Natural killer cell treated with Interleukin-12 subunit alpha and Interleukin-12 subunit beta and Interleukin-15 and Interleukin-18, amount 100 ng/mL, for 72 hours (primary cell): Measurements from ENCODE around the gene IRF9. TPM values are rescaled to one million over a fixed set of nuclear protein-coding genes. Genes with fewer than 3 reads are reported as not detected.

Experiments
- ATAC-seq, 2 donors: fragments of 150-1000 bp; cut with Tn5 transposase in 1 of 2; sonication (Bioruptor Pico), chemical (Tn5 transposase) in 1 of 2; 2 replicates each; pipeline ENCODE4 v1.10.0; 2021
- DNase-seq: peaks from one replicate; pipeline ENCODE4 v3.0.0; 2022; ENCODE audit warnings: low spot score
- H3K27ac Mint-ChIP-seq, 2 donors: 1 replicate in 1 of 2; 2 replicates in 1 of 2; pipeline ENCODE4 v1.8.0; 2022; ENCODE audit warnings: mixed read lengths in 2 of 2, mild to moderate bottlenecking in 1 of 2, moderate library complexity in 1 of 2
- H3K27me3 Mint-ChIP-seq, 2 donors: 1 replicate in 1 of 2; 2 replicates in 1 of 2; pipeline ENCODE4 v1.8.0; 2022; ENCODE audit warnings: mixed read lengths in 2 of 2
- H3K36me3 Mint-ChIP-seq: one replicate; pipeline ENCODE4 v1.8.0; 2022; ENCODE audit warnings: mixed read lengths
- H3K4me1 Mint-ChIP-seq, 2 donors: 1 replicate in 1 of 2; 2 replicates in 1 of 2; pipeline ENCODE4 v1.8.0; 2022; ENCODE audit warnings: low read depth in 2 of 2, mixed read lengths in 2 of 2, mild to moderate bottlenecking in 1 of 2
- H3K4me3 Mint-ChIP-seq: one replicate; pipeline ENCODE4 v1.8.0; 2022; ENCODE audit warnings: mixed read lengths
- H3K9me3 Mint-ChIP-seq: 2 replicates; pipeline ENCODE4 v1.8.0; 2022; ENCODE audit warnings: mixed read lengths
- total RNA-seq, 2 donors: library from RNA; stranded (reverse); gene quantifications; one replicate each; pipeline ENCODE4 v1.2.3, GENCODE V29; 2022

The IRF9 gene
- total RNA-seq, 2 donors from 2014 or later, result 135 to 227 TPM

- DNase-seq, result no peak
- H3K4me3 Mint-ChIP-seq, result no peak overlapping the region
- H3K36me3 Mint-ChIP-seq, result peaks cover 24% of the 10 kb centered on the region
These were observed 4.7 kb downstream of the IRF9 start for GRCh38 chr14:24165785-24166184.

GRCh38 chr14:24167469-24168114 lies 6.5 kb downstream of the IRF9 start:
- no peaks in the 10 kb centered on the region for H3K9me3 Mint-ChIP-seq
- no peak overlapping the region for H3K4me3 Mint-ChIP-seq
- no peaks in the 10 kb centered on the region for H3K27me3 Mint-ChIP-seq
- peaks cover 27 to 44% of the 10 kb centered on the region in 2 donors for H3K4me1 Mint-ChIP-seq
- peaks cover 24% of the 10 kb centered on the region for H3K36me3 Mint-ChIP-seq
- no peak for DNase-seq
- H3K27ac Mint-ChIP-seq, result peak overlapping the region; percentile 52 to 71
- no peak for ATAC-seq

More at GRCh38 chr14:24165785-24166184, 4.7 kb downstream of the IRF9 start:
- Mint-ChIP-seq H3K27ac (peak overlapping the region in 1 of 2 donors; percentile 71), H3K9me3 (no peaks in the 10 kb centered on the region), H3K4me1 (peaks cover 33 to 51% of the 10 kb centered on the region in 2 donors), H3K27me3 (no peaks in the 10 kb centered on the region)
- no peak for ATAC-seq

DNA sequence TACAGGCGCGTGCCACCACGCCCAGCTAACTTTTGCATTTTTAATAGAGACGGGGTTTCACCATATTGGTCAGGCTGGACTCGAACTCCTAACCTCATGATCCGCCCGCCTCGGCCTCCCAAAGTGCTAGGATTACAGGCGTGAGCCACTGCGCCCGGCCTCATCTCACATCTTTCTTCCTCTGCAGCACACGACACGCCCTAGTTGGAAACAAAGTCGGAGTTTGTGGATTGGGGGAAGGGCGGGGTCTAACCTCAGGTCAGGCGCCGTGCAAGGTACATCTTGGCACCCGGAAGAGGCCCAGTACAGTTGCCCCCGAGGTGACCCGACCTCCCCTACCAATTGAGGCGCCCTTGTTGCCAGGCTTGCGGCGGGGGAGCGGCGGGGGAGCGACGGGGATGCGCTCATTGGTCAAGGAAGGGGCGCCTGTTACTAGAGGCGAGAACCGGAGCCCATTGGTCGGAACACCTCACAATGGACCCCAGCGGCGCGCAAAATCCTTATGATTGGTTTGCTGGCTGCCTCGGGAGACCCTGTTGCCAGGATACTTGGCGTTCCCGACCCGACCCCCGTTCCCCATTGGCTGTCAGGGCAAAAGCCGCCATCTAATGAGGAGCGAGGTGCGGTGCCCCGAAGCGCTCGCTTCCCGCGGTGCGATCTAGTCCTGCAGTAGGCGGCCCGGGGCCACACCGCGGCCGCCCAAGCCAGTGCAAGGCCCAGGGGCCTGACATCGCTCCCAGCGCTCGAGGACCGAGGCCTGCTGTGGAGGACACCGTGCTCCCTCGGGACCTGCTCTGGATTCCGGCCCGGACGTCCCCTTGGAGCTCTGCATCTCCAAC lies 10.6 kb downstream of the IRF9 start, which contains the start of gene REC8:
Gene REC8 (plus strand): TSS at position 659 of the 839 bp plus-strand sequence. CDS start 473 bp downstream, outside the sequence.
- no peaks in the 10 kb centered on the region for H3K9me3 Mint-ChIP-seq
- H3K4me3 Mint-ChIP-seq, result peak within 1 kb of the TSS; percentile 81
- peak within 1 kb of the TSS; percentile 56 to 74 for H3K27ac Mint-ChIP-seq
- no peaks in the 10 kb centered on the region for H3K27me3 Mint-ChIP-seq
- peaks cover 19 to 21% of the 10 kb centered on the region in 2 donors for H3K4me1 Mint-ChIP-seq
- H3K36me3 Mint-ChIP-seq, result peaks cover 15% of the 10 kb centered on the region
- ATAC-seq (peak; percentile 83 to 86), DNase-seq (peak; percentile 76)

DNA sequence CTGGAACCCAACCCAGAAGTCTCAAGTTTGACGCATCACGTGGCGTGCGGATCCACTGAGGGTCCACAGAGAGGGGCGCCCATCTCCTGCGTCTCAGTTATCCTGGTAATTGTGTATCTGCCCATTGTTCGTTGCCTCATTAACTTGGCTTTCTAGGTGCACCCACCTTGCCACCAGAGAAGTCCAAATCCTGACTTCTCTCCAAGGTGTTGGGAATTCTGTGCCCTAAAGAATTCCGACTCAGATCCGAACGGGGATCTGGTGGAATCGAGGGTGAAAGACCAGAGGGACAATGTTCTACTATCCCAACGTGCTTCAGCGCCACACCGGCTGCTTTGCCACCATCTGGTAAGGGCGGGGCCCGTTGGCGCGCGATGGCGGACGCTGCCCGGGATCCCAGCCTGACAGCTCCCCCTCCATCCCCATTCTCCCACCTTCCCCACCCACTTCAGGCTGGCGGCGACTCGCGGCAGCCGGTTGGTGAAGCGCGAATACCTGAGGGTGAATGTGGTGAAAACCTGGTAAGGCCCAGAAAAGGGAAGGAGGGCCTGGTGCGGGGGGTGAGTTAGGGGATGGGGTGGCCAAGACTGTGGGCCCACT lies 11.3 kb downstream of the IRF9 start:
- Mint-ChIP-seq H3K9me3 (no peaks in the 10 kb centered on the region), H3K4me1 (peaks cover 18 to 20% of the 10 kb centered on the region in 2 donors), H3K4me3 (peak overlapping the region; percentile 81), H3K36me3 (peaks cover 13% of the 10 kb centered on the region), H3K27ac (peak overlapping the region in 1 of 2 donors; percentile 56), H3K27me3 (no peaks in the 10 kb centered on the region)
- no peak for DNase-seq
- no peak for ATAC-seq

DNA sequence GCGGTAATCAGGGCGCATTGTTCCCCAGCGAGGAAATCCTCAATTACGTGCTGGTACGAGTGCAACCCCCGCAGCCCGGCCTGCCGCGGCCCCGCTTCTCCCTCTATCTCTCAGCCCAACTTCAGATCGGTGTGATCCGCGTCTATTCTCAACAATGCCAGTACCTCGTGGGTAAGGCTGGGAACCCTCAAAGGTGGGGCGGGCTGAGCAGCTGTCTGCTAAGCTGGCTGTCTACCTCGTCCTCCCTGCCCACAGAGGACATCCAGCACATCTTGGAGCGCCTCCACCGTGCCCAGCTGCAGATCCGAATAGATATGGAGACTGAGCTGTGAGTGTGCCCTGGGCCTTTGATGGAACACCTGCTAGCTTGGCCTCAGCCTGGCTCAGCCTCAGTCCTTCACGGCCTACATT lies 11.8 kb downstream of the IRF9 start:
- peaks cover 13 to 16% of the 10 kb centered on the region in 2 donors for H3K4me1 Mint-ChIP-seq
- no peaks in the 10 kb centered on the region for H3K27me3 Mint-ChIP-seq
- peaks cover 8% of the 10 kb centered on the region for H3K36me3 Mint-ChIP-seq
- DNase-seq (no peak), ATAC-seq (no peak)
- no peaks in the 10 kb centered on the region for H3K9me3 Mint-ChIP-seq
- H3K4me3 Mint-ChIP-seq, result peak overlapping the region; percentile 44
- peak overlapping the region in 1 of 2 donors; percentile 56 for H3K27ac Mint-ChIP-seq

DNA sequence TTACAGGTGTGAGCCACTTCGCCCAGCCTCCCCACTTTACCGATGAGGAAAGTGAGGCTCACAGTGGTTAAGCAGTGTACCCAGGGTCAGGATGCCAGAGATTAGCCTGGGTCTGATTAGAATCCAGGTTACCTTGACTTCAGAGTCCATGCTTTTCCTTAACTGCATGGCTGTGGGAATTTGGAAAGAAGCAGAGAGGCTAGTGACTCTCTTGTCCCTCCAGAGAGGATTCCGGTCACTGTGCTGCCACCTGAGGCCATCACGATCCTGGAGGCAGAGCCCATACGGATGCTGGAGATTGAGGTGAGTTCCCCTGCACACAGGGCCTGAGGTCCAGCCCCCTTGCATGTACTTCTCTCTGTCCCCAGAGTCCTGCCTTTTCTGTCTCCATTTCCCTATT lies 15.5 kb downstream of the IRF9 start:
- Mint-ChIP-seq H3K4me1 (peaks cover 1 to 15% of the 10 kb centered on the region in 2 donors), H3K27me3 (no peaks in the 10 kb centered on the region), H3K27ac (no peak overlapping the region), H3K9me3 (no peaks in the 10 kb centered on the region), H3K4me3 (no peak overlapping the region), H3K36me3 (peaks cover 6% of the 10 kb centered on the region)
- DNase-seq, result no peak
- no peak for ATAC-seq

DNA sequence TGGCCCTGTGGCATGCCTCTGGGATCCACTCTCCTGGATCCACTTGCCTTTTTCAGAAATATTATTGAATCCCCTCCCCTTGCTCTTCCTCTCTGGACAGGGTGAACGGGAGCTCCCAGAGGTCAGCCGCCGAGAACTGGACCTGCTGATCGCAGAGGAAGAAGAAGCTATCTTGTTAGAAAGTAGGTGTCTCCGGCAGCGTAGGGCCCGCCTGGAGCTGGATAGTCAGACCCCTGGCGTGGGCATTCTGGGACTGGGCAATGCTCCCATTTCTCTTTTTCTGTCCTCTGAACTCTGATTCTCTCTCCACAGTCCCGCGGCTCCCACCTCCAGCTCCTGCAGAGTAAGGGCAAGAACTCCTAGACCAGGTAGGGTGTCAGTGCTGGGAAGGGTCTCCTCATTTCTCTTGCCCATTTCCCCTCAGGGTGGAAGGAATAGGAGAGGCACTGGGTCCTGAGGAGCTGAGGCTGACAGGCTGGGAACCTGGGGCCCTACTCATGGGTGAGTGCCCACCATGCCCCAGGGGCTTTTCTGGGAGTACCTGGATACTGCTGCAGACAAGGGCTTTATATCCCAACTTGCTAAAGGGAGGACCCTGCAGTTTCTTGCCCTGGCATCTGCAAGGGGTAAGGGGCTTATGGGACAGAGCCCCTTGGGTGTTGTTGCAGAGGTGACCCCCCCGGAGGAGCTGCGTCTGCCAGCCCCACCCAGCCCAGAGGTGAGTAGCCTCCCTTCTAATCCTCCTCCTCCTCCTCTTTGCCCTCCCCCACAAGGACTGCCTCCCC lies 16.2 kb downstream of the IRF9 start:
- no peak for ATAC-seq
- Mint-ChIP-seq H3K27ac (no peak overlapping the region), H3K4me1 (peaks cover 0 to 11% of the 10 kb centered on the region in 2 donors), H3K4me3 (no peak overlapping the region), H3K9me3 (no peaks in the 10 kb centered on the region), H3K27me3 (no peaks in the 10 kb centered on the region), H3K36me3 (peaks cover 6% of the 10 kb centered on the region)
- no peak for DNase-seq

GRCh38 chr14:24177891-24178290 lies 16.8 kb downstream of the IRF9 start:
- ATAC-seq (no peak), DNase-seq (no peak)
- no peak overlapping the region for H3K27ac Mint-ChIP-seq
- H3K27me3 Mint-ChIP-seq, result no peaks in the 10 kb centered on the region
- H3K4me1 Mint-ChIP-seq, result peaks cover 0 to 16% of the 10 kb centered on the region in 2 donors
- H3K9me3 Mint-ChIP-seq, result no peaks in the 10 kb centered on the region
- H3K36me3 Mint-ChIP-seq, result peaks cover 6% of the 10 kb centered on the region
- no peak overlapping the region for H3K4me3 Mint-ChIP-seq

DNA sequence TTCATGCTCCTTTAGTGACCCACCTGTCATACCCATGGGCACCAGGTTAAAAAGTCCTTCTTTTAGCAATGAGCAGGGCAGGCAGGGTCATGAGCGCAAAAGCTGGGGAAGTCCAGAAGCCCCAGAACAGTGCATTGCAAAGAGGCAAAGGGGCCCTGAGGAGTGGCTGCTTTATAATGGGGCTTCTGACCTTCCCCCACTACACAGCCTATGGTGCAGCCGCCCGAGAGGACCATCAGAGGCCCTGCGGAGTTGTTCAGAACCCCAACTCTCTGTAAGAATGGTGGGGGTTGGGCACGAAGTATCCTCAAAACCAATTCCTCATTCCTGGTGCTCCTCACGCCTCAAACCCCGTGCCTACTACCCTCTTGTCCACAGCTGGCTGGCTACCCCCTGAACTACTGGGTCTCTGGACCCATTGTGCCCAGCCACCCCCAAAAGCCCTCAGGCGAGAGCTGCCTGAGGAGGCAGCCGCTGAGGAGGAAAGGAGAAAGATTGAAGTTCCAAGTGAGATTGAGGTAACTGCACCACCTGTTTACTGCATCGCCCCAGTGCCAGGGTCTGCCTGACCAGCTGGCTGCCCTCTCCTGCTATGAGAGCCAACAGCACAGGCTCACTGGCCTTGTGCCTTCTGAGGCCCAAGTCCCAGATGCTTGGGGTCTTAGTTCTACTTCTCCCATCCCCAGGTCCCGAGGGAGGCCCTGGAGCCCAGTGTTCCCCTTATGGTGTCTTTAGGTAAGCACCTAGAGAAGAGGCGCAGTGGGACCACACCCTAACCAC lies 17.5 kb downstream of the IRF9 start:
- ATAC-seq (no peak), DNase-seq (no peak)
- H3K9me3 Mint-ChIP-seq, result no peaks in the 10 kb centered on the region
- H3K4me3 Mint-ChIP-seq, result no peak overlapping the region
- H3K27me3 Mint-ChIP-seq, result no peaks in the 10 kb centered on the region
- no peak overlapping the region for H3K27ac Mint-ChIP-seq
- peaks cover 0 to 16% of the 10 kb centered on the region in 2 donors for H3K4me1 Mint-ChIP-seq
- peaks cover 6% of the 10 kb centered on the region for H3K36me3 Mint-ChIP-seq

- Mint-ChIP-seq H3K4me1 (peaks cover 0 to 16% of the 10 kb centered on the region in 2 donors), H3K36me3 (peaks cover 6% of the 10 kb centered on the region), H3K4me3 (no peak overlapping the region), H3K27me3 (no peaks in the 10 kb centered on the region), H3K27ac (no peak overlapping the region), H3K9me3 (no peaks in the 10 kb centered on the region)
- ATAC-seq (no peak), DNase-seq (no peak)
These were observed 18.4 kb downstream of the IRF9 start for GRCh38 chr14:24179294-24179960.

DNA sequence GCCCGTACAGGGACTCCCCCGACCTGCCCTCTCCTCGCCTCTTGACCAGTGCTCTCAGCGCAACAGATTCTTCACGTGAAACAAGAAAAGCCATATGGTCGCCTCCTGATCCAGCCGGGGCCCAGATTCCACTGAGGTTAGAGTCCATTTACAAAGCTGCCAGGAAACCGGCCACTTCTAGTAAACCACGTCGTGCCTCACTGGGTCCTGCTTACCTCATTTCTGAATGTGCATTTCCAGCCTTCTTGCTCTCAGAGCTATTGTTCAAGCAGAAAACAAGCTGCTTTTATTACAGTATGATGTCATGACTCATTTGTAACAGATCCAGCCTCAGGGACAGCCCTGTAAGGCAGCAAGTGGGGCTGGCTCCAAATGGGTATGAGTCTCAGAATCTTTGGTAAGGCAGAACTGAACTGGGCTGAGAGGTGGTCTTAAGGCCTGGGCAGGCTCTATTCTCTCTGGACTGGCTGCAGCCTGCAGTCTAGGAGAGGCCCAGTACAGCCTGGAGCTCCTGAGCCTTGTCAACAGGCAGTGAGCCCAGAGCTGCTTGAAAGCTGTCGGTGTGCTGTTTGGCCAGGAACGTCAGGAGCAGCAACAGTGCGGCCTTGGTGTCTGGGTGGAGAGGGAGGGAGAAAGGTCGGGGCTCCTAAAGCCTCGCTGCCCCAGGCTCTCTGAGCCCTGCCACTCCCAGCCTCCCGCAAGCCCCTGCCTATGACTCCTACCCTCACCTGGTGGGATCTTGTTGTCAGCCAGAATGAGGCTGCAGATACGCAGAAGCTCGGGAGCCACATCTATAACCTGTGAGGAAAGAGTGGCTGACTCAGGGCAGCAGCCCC lies 19.1 kb downstream of the IRF9 start:
- no peak for ATAC-seq
- no peak overlapping the region for H3K27ac Mint-ChIP-seq

More for the DNA sequence above, 19.1 kb downstream of the IRF9 start:
- H3K9me3 Mint-ChIP-seq, result no peaks in the 10 kb centered on the region
- H3K36me3 Mint-ChIP-seq, result peaks cover 6% of the 10 kb centered on the region
- no peaks in the 10 kb centered on the region for H3K27me3 Mint-ChIP-seq
- no peak for DNase-seq
- no peak overlapping the region for H3K4me3 Mint-ChIP-seq
- H3K4me1 Mint-ChIP-seq, result peaks cover 0 to 16% of the 10 kb centered on the region in 2 donors
